Measurements from ENCODE around the gene NPAS3. TPM values are rescaled to one million over a fixed set of nuclear protein-coding genes. Genes with fewer than 3 reads are reported as not detected.

NPAS3 gene
- total RNA-seq, 4 donors from 2014 or later = 0.19 to 2.1 (median 1.7) TPM; not detected in 1

- no peak for TF ChIP-seq POLR2A (IDR thresholded peaks at IDR 0.05)
- no peak for TF ChIP-seq CTCF (IDR thresholded peaks at IDR 0.05)
- Histone ChIP-seq H3K36me3 (no peaks in the 10 kb centered on the region), H3K4me1 (no peaks in the 10 kb centered on the region), H3K4me3 (no peak overlapping the region), H3K27ac (no peak overlapping the region), H3K27me3 (no peaks in the 10 kb centered on the region), H3K9me3 (no peaks in the 10 kb centered on the region)
- DNase-seq = no peak
Measured at GRCh38 chr14:33730156-33730555, 791.5 kb downstream of the NPAS3 start.

GRCh38 chr14:33732175-33732574 is 793.5 kb downstream of the NPAS3 start:
- H3K4me1 ChIP-seq = no peaks in the 10 kb centered on the region
- no peak overlapping the region for H3K27ac ChIP-seq
- H3K9me3 ChIP-seq = no peaks in the 10 kb centered on the region
- TF ChIP-seq POLR2A (IDR thresholded peaks at IDR 0.05) (no peak), CTCF (IDR thresholded peaks at IDR 0.05) (no peak)
- H3K4me3 ChIP-seq = no peak overlapping the region
- DNase-seq = no peak
- H3K27me3 ChIP-seq = no peaks in the 10 kb centered on the region
- H3K36me3 ChIP-seq = no peaks in the 10 kb centered on the region

- no peaks in the 10 kb centered on the region for H3K4me1 ChIP-seq
- H3K4me3 ChIP-seq = no peak overlapping the region
- no peaks in the 10 kb centered on the region for H3K9me3 ChIP-seq
- H3K36me3 ChIP-seq = no peaks in the 10 kb centered on the region
- TF ChIP-seq CTCF (IDR thresholded peaks at IDR 0.05) = no peak
- TF ChIP-seq POLR2A (IDR thresholded peaks at IDR 0.05) = no peak
- DNase-seq = no peak
- H3K27me3 ChIP-seq = no peaks in the 10 kb centered on the region
- H3K27ac ChIP-seq = no peak overlapping the region
Measured at GRCh38 chr14:33733310-33733709, 794.6 kb downstream of the NPAS3 start.

- TF ChIP-seq POLR2A (IDR thresholded peaks at IDR 0.05) (no peak), CTCF (IDR thresholded peaks at IDR 0.05) (no peak)
Measured at GRCh38 chr14:33733721-33734120, 795.0 kb downstream of the NPAS3 start.

GRCh38 chr14:33734387-33734786 is 795.7 kb downstream of the NPAS3 start:
- Histone ChIP-seq H3K4me1 (no peaks in the 10 kb centered on the region), H3K27ac (no peak overlapping the region), H3K9me3 (no peaks in the 10 kb centered on the region), H3K4me3 (no peak overlapping the region), H3K27me3 (no peaks in the 10 kb centered on the region), H3K36me3 (no peaks in the 10 kb centered on the region)
- TF ChIP-seq POLR2A (IDR thresholded peaks at IDR 0.05) (no peak), CTCF (IDR thresholded peaks at IDR 0.05) (no peak)
- no peak for DNase-seq

More at GRCh38 chr14:33733721-33734120, 795.0 kb downstream of the NPAS3 start:
- Histone ChIP-seq H3K27me3 (no peaks in the 10 kb centered on the region), H3K4me3 (no peak overlapping the region), H3K4me1 (no peaks in the 10 kb centered on the region), H3K36me3 (no peaks in the 10 kb centered on the region), H3K27ac (no peak overlapping the region), H3K9me3 (no peaks in the 10 kb centered on the region)
- DNase-seq = no peak

- H3K4me1 ChIP-seq = no peaks in the 10 kb centered on the region
- no peaks in the 10 kb centered on the region for H3K36me3 ChIP-seq
- no peak for DNase-seq
- no peak overlapping the region for H3K4me3 ChIP-seq
- H3K27me3 ChIP-seq = no peaks in the 10 kb centered on the region
- H3K27ac ChIP-seq = no peak overlapping the region
- H3K9me3 ChIP-seq = no peaks in the 10 kb centered on the region
- no peak for TF ChIP-seq POLR2A (IDR thresholded peaks at IDR 0.05)
- TF ChIP-seq CTCF (IDR thresholded peaks at IDR 0.05) = no peak
Measured at GRCh38 chr14:33736299-33736825, 797.7 kb downstream of the NPAS3 start.
